ENCODE data around the gene SMIM8.
"Not testable (repeated sequence)": the region's sequence is repeated elsewhere in the genome, so short reads cannot be mapped to it uniquely, and the experiment has no call there.

Gene SMIM8

GRCh38 chr6:87322304-87323212 is at the start of gene SMIM8:
Gene SMIM8 (plus strand): TSS chr6:87322588. CDS start chr6:87337032, 14,444 bp downstream.
- DNase-seq = peak; percentile 89

- DNase-seq = peak; percentile 17
Observed at GRCh38 chr6:87274660-87275274, 47.6 kb upstream of the SMIM8 start.

GRCh38 chr6:87276624-87277023 is 45.8 kb upstream of the SMIM8 start:
- peak; percentile 44 for DNase-seq

GRCh38 chr6:87277123-87277522 is 45.3 kb upstream of the SMIM8 start:
- peak; percentile 48 for DNase-seq

GRCh38 chr6:87279196-87279595 is 43.2 kb upstream of the SMIM8 start:
- no peak for DNase-seq

- no peak for DNase-seq
Observed at GRCh38 chr6:87281426-87281825, 41.0 kb upstream of the SMIM8 start.

GRCh38 chr6:87282743-87283142 is 39.6 kb upstream of the SMIM8 start:
- no peak for DNase-seq

GRCh38 chr6:87283461-87283860 is 38.9 kb upstream of the SMIM8 start:
- no peak for DNase-seq

GRCh38 chr6:87287251-87287650 is 35.1 kb upstream of the SMIM8 start:
- DNase-seq = no peak

GRCh38 chr6:87289571-87289970 is 32.8 kb upstream of the SMIM8 start:
- no peak for DNase-seq

- peak; percentile 59 for DNase-seq
Observed at GRCh38 chr6:87291883-87292282, 30.5 kb upstream of the SMIM8 start.

GRCh38 chr6:87293526-87293925 is 28.9 kb upstream of the SMIM8 start:
- no peak for DNase-seq

GRCh38 chr6:87297119-87297518 is 25.3 kb upstream of the SMIM8 start:
- no peak for DNase-seq

- not testable (repeated sequence) for DNase-seq
Observed at GRCh38 chr6:87301277-87301676, 21.1 kb upstream of the SMIM8 start.

- no peak for DNase-seq
Observed at GRCh38 chr6:87308970-87309369, 13.4 kb upstream of the SMIM8 start.

GRCh38 chr6:87312860-87313259 is 9.5 kb upstream of the SMIM8 start:
- DNase-seq = no peak

- no peak for DNase-seq
Observed at GRCh38 chr6:87315071-87315470, 7.3 kb upstream of the SMIM8 start.

GRCh38 chr6:87319271-87319987 is 3.0 kb upstream of the SMIM8 start:
- no peak for DNase-seq

GRCh38 chr6:87323880-87324279 is 1.5 kb downstream of the SMIM8 start:
- not testable (repeated sequence) for DNase-seq

GRCh38 chr6:87330961-87331360 is 8.6 kb downstream of the SMIM8 start:
- no peak for DNase-seq

- no peak for DNase-seq
Observed at GRCh38 chr6:87333033-87333432, 10.6 kb downstream of the SMIM8 start.

GRCh38 chr6:87333591-87334181 is 11.3 kb downstream of the SMIM8 start:
- DNase-seq = peak; percentile 4

- no peak for DNase-seq
Observed at GRCh38 chr6:87334683-87335082, 12.3 kb downstream of the SMIM8 start.
